Hematopoietic multipotent progenitor cell (in vitro differentiated cells): ENCODE measurements around the gene RHBDF2. TPM values are rescaled to one million over a fixed set of nuclear protein-coding genes. Genes with fewer than 3 reads are reported as not detected.
"Not testable (repeated sequence)": the region's sequence is repeated elsewhere in the genome, so short reads cannot be mapped to it uniquely, and the experiment has no call there.

Experiments
- DNase-seq, 3 donors: peaks; one replicate each; pipeline ENCODE4 v3.0.0-alpha.2; 2011 to 2015; ENCODE audit warnings: low read depth in 2 of 3, low spot score in 2 of 3
- total RNA-seq: library from RNA; depleted of rRNA; stranded (reverse); fragments of >200 nt; gene quantifications from one replicate; pipeline ENCODE4 v1.2.3, GENCODE V29; 2012

RHBDF2 gene
- total RNA-seq, 1 donor, result 13.7 TPM

- no peak for DNase-seq
Observed at GRCh38 chr17:76538941-76539570, 37.8 kb upstream of the RHBDF2 start.

GRCh38 chr17:76538281-76538931, 37.2 kb upstream of the RHBDF2 start:
- peak in 1 of 3 donors; percentile 21 for DNase-seq

- peak in 1 of 3 donors; percentile 45 for DNase-seq
Observed at GRCh38 chr17:76537578-76538280, 36.5 kb upstream of the RHBDF2 start, which contains the start of gene CYGB. CYGB (minus strand) TSS chr17:76537709; CDS start chr17:76537542, 167 bp downstream.

- DNase-seq, result no peak
Observed at GRCh38 chr17:76537288-76537577, 36.0 kb upstream of the RHBDF2 start.

GRCh38 chr17:76536511-76537287, 35.5 kb upstream of the RHBDF2 start:
- DNase-seq, result no peak

DNA sequence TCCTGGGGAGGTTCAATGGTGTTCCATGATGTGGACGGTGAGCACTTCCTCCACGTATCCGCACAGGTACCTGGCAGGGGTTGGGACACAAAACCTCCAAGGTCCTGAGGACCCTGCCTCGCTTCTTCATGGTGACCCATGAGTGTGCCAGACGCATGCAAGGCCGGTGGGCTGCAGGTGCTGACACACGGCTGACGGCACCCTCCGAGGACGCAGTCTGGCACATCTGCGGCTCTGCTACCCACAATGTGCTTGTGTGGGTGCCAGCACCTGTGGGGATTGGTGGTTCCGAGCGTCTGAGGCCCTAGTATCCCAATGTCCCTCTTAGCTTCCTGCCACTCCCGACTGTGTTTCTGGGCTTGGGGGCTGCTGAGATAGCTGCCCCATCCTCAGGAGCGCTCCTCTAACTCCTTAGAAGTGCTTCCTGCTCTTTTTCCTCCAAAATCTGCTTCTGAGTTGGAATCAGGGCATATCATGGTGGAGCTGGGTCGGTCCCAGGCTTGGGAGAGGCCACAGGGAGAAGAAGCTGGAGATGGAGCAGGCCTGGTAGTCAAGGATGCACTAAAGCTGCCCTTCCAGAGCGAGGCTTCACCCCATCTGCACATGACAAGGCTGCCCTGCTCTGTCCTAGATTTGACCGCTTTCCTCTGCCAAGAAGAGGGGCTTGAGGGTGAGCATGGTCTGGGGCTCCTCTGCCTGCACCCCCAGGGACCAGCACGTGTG, 34.7 kb upstream of the RHBDF2 start:
- no peak for DNase-seq

GRCh38 chr17:76534831-76535732, 33.9 kb upstream of the RHBDF2 start:
- DNase-seq, result no peak

- not testable (repeated sequence) for DNase-seq
Observed at GRCh38 chr17:76533640-76534359, 32.6 kb upstream of the RHBDF2 start.

GRCh38 chr17:76532072-76532651, 30.9 kb upstream of the RHBDF2 start:
- DNase-seq, result no peak

DNA sequence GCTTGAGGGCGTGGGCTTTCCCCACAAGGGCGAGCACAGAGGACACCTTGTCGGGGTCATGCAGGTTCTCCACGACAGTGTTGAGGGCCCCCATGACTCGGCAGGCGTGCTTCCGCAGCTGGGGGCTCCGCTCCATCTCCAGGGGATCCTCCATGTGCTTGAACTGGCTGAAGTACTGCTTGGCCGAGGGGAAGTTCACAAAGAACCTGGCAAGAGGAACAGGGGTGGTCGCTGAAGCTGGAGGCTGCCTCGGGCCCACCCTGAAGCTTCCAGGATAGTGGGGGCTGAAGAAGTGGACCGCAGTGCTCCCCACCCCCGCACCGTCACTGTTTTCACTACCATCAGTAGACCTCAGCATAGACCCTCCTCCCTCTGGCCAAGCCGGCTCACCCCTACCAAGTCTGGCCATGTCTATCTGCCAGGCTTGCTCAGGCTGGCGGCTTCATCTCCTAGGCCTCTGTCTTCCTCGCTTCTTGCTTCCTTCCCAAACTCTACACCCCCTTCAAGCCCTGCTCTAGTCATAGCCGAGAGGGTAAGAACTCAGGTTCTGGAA, 30.3 kb upstream of the RHBDF2 start:
- no peak for DNase-seq

GRCh38 chr17:76530811-76531485, 29.7 kb upstream of the RHBDF2 start:
- no peak for DNase-seq

- DNase-seq, result no peak
Observed at GRCh38 chr17:76530095-76530723, 29.0 kb upstream of the RHBDF2 start.

DNA sequence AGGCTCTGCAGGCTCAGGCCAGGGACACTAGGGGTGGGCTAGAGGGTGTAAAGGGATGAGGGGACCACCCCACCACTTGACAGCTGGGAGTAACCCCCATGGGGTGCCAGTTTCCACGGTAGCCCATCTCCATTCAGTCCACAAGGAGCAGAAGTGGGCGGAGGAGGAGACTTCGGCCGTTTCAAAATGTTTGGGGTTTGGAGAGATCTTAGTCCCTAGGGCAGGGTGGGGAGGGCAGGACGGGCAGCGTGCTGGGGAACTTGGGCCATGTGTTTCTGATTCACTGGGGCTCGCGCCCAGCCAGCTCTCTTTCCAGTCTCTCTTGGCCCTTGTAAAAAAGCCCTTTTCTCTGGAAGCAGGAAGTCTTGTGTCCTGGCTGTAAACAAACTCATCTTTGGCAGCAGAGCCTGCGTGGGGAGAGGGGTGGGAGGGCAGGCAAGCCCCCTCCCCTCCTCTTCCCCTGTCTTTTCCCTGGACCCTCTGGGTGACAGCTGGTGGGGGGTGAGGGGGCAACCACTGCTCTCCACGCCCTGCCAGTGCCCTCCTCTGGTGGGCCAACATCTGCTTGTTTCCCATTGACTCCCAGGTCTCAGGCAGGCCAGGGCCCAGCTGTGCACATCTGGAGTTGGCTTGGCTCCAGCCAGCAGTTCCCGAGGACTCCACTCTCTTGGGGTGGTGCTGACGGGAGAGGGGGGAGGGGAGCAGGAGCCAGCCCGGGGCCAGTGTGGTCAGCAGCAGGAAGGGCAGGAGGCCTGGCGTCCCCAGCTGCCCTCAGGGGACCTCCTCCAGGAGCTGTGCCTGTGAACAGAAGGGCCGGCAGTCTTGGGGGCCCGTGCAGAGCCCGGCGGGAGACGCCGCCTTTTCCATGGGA, 28.2 kb upstream of the RHBDF2 start:
- no peak for DNase-seq

- DNase-seq, result peak in 1 of 3 donors; percentile 18
Observed at GRCh38 chr17:76528528-76529223, 27.5 kb upstream of the RHBDF2 start.

DNA sequence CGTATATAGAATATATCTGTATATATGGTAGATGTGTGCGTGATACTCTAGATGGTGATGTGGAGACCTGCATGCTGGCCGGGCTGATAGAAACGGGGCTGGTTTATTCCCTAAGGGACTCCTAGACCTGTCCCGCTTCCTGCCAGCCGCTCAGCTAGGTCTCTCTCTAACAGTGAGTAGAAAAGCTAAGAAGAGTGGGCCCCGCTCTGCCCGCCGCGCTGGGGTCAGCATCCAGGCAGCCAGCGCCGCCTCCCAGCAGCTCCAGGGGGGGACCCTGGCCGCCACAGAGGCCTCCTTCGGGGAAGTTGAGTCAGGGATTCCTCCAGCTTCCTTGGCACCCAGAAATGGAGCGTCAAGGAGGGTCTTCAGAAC, 26.9 kb upstream of the RHBDF2 start:
- DNase-seq, result no peak
